HS-5 (cell line): Measurements from ENCODE around the gene USPL1.

Experiments
- DNase-seq: peaks from one replicate; pipeline ENCODE4 v3.0.0-alpha.2; 2012; ENCODE audit warnings: low read depth

USPL1 gene

DNA sequence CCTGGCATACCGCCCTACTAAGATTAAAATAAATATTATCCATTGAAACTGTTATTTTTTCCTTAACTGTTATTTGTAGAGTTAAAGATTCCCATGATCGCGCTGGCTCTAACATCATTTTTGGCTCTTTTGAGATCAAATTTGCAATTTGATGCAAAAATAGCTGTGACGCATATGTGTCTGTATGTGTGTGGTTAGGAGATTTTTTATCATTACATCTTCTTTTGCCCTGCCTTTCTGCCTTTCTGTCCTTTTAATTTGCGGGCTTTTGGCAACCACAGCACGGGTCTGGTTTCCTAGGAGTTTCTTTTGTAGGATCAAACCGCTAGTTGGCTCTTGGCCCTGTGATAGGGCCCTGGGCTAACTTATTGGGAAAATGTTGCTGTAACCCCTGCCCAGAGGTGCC is 80.3 kb downstream of the USPL1 start:
- DNase-seq, result no peak

DNA sequence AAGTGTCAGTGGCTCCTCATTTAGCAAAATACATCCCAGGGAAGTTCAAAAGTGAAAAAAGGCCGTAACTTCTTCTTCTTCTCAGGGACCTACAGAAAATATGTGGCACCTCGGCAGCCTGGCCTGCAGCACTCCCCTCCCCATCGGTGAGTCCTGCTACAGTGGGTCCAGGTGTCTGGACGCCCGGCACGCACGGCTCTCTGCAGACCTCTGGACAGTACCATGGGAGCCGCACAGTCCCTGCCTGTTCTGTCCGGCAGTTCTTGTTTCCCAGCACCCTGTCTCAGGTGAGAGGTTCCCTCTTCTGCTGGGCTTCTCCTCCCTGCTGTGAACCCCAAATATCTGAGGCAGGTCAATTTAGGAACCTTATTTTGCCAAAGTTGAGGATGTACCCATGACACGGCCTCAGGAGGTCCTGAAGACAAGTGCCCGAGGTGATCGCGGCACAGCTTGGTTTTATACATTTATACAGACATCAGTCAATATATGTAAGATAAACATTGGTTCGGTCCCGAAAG is 80.8 kb downstream of the USPL1 start:
- DNase-seq, result no peak

DNA sequence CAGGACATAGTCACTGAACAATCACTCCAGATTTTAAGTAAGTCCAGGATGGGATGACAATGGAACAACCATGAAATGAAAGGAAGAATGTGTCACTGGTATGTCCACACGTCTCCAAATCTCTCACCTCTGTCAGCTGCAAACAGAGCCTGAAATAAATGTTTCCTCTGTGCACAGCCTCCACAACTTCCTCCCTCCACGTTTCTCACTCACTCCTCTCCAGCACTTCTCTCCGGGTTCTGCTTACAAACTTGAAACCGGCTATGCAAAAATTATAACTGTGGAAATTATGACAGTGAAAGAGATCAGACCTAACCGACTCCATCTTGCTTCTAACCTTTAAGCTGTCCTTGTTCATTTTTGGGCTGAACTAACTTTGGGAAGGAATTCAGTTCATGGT is 82.6 kb downstream of the USPL1 start:
- no peak for DNase-seq

DNA sequence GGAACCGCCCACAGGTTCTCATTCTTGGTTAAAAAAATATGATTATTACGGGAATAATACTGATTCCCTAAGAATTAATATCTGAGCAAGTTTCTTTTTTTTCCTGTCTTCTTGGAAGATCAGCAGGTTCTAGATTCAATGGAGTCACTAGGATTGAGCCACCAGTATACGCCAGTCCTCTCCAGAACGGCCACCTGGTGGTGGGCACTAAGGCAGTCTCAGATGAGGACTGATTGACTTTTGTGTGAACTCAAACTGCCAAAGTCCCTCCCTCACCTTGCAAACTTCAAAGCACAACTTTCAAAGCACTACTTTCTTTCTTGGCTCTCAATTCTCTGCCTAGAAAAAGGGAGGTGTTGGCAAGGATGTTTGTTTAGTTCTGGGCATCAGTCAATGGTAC is 84.3 kb downstream of the USPL1 start:
- no peak for DNase-seq

DNA sequence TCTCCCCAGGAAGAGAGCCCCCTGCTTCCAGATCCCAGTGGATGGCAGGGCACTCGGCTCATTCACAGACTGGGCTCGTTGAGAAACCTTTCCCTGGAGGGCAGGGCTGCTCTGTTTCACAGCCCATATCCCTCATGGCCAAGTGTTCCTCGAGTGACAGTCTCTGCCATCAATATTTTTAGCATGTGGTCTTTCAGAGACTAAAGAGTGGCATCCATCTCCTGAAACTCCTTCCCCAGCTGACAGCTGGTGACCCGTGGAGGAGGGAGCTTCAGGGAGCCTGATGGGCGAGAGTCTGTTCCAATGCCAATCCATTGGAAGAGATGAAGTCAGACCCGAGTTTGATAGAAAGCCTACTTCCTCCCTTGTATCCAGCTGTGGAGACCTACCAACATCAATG is 86.9 kb downstream of the USPL1 start:
- DNase-seq, result no peak

DNA sequence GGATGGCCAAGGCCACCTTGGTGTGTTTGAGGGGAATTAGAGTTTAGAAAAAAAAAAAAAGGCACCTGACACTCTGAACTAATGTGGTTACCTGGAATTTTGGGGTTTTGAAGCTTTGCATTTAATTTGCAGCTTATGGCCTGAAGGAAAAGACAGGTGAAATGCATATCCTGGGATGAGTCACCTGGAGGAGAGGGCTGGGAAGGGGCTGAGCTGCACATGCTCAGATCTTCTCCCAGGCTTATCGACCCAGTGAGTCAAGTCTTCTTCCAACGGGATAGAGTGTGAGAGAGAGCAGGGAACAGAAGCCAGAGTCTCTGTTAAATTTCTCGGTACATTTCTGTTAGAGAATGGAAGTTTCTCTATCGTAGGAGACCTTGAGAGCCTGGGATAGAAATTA is 88.0 kb downstream of the USPL1 start:
- DNase-seq, result no peak

DNA sequence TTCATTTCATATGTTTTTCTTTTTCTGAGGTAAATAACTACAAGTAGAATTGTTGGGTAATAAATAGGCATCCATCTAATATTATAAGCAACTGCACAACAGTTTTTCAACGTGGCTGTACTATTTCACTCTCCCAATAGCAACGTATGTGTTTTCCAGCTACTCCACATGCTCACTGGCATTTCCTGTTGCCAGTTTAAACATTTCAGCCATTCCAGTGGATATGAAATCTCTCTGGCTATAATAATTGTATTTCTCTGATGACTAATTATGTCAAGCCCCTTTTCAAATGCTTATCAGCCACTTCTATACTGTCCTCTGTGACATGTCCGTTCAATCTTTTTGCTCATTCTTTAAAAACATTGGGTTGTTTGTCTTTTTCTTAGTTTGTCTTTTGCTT is 90.8 kb downstream of the USPL1 start:
- DNase-seq, result no peak
